GM18873 (cell line): ENCODE measurements around the gene SLC8A1.

Experiments
- ATAC-seq: cut with Tn5 transposase; IDR thresholded peaks from one replicate; pipeline ENCODE4 v1.9.1; 2021; ENCODE audit warnings: mild to moderate bottlenecking, moderate library complexity, moderate number of reproducible peaks; ENCODE audit not compliant: unreplicated experiment, low FRiP score

SLC8A1 gene

DNA sequence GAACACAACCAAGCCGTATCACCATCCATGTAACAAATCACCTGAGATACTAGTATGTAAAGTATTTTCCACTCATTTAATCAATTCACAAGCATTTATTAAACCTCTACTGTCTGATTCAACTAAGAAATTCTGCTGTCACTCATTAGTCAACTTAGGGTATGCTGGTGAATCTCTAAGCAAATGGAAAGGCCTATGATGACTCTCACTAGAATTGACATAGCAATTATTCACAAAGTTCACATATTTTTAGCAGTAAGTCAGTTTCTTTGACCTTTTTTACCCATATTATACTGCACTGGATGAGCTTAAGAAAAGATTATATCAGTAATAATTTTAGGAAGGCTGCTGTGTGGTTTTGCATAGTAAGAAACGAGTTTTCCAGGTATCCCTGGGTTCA, 130.1 kb downstream of the SLC8A1 start:
- ATAC-seq, result no peak

DNA sequence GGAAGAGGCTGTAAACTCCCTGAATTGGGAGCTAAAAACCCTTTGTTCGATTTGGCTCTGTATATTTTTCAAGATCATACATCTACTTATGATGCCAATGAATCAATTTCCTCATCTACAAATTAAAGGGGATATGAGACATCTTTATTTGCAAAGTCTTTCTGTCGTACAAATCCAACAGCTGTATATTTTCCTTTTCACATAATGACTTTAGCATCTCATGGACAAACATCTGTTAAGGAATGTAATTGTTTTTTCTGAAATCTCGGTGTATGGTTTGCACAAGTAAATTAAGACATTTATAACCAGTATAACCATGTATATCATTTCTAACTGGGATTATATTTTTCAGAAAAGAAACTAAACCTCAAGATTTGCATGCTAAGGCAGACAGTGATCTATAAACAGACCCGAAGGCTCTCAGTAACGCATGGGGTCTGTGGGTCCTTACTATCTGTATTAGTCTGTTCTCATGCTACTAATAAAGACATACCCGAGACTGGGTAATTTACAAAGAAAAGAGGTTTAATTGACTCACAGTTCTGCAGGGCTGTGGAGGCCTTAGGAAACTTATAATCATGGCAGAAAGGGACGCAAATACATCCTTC, 130.8 kb downstream of the SLC8A1 start:
- no peak for ATAC-seq

DNA sequence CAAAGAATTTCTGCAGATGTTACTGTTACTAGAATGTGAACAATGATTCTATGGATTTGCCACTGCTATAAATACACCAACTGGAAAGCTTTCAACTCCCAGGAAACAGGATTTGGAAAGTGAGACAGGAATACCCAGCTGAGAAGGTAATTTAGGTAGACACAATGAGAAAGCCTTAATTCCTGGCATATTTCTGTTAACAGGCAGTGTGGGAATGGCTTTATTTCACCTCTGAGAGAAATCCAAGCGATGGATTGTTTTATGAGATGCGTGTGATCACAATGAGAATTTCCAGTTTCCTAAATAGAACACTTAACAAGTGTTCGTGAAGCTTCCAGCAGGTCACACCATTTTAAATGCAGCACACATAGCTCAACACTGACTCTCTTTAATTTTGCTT, 133.0 kb downstream of the SLC8A1 start:
- ATAC-seq, result no peak

DNA sequence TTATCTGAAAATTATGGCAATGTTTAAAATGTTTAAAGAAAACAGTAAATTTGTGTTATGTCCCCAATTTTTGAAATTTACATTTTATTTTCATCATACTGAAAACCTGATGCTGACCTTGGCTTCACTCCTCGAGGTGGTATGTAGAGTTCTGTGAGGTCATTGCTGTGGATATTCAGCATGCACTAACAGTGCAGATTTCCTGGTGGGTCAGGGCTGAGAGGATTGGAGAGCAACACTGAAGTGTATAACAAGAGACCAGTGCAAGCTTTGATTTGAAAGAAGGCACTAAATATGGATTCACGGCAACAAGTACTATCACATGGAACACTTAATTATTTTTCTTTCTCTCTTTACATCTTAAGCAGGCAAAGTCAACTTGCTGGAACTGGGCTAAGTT, 134.1 kb downstream of the SLC8A1 start:
- no peak for ATAC-seq

DNA sequence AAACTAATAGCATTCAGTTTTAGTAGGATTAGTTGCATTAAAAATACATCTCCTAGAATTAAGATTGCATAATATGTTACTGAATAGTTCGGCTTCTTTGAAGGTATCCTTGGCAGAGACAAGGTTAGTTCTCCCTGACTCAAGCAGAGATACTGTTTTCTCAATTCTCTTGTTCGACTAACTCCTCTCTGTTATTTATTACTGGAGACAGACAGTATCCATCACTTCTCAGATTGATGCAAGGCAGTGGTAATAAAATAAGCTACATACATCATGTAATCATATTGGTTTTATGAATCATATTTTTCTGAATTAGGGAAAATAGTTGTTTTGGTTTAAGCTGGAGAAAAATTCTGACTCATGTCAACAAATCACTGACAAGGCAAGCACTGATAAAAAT, 134.8 kb downstream of the SLC8A1 start:
- no peak for ATAC-seq

DNA sequence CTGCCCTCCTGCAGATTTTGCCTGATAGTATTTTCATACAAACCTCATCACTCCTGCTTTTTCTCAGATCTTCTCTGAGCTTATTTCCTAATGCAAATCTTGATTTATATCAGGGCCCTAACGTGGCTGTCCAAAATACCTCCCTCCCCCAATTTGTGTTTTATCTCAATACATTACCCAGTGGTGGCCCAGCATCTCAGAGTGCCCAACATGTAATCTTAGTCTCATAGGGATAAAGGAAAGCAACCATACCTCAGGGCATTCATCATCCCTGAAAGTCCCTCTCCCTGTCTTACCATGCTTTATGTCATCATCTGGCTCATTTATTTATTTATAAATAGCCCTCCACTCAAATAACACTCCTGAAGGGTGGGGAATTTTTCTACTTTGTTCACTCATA, 135.3 kb downstream of the SLC8A1 start:
- ATAC-seq, result no peak

GRCh38 chr2:40315683-40316082, 136.2 kb downstream of the SLC8A1 start:
- no peak for ATAC-seq

- ATAC-seq, result no peak
These were observed 140.9 kb downstream of the SLC8A1 start for GRCh38 chr2:40311026-40311425.

- no peak for ATAC-seq
These were observed 141.6 kb downstream of the SLC8A1 start for GRCh38 chr2:40310303-40310702.

DNA sequence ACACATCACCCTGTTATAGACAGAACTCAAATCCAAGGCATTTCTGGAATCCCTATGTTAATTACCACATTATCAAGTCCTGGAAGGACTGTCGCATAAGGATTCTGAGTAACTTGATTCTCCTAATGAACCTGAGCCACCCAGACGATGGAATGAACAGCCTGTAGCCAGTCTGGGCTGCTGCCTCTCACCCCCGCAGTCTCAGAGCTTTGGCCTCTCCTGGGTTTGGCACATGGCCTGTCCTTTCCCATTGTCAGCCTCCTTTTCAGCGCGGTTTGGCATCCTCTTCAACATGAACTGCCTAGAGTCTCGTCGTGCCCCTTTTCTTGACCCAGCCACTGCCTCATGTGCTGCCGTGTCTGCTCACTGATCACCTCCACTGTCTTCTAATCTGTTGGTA, 147.6 kb downstream of the SLC8A1 start:
- ATAC-seq, result no peak

DNA sequence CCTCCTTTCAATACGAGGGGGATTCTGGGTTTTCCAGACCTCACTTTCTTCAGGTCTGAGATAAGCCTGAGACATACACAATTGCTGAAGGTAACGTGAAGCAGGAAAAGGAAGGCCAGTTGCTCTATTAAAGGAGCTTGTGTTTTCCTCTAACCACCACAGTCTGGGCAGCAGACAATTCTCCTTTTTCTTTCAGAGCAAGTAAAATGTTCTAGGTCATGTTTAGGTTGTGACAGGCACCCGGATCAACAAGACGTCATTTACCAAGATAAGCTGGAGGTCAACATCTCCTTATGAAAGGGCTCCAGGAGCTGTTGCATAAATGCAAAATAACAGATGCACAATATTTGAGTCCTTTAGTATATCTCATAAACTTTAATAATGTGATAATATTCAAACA, 148.1 kb downstream of the SLC8A1 start:
- ATAC-seq, result no peak

GRCh38 chr2:40302751-40303325, 149.1 kb downstream of the SLC8A1 start:
- no peak for ATAC-seq

GRCh38 chr2:40300391-40300790, 151.5 kb downstream of the SLC8A1 start:
- no peak for ATAC-seq

GRCh38 chr2:40299781-40300180, 152.1 kb downstream of the SLC8A1 start:
- no peak for ATAC-seq

- no peak for ATAC-seq
These were observed 152.7 kb downstream of the SLC8A1 start for GRCh38 chr2:40299173-40299572.

GRCh38 chr2:40298026-40298425, 153.9 kb downstream of the SLC8A1 start:
- ATAC-seq, result no peak

GRCh38 chr2:40292291-40292690, 159.6 kb downstream of the SLC8A1 start:
- ATAC-seq, result no peak

DNA sequence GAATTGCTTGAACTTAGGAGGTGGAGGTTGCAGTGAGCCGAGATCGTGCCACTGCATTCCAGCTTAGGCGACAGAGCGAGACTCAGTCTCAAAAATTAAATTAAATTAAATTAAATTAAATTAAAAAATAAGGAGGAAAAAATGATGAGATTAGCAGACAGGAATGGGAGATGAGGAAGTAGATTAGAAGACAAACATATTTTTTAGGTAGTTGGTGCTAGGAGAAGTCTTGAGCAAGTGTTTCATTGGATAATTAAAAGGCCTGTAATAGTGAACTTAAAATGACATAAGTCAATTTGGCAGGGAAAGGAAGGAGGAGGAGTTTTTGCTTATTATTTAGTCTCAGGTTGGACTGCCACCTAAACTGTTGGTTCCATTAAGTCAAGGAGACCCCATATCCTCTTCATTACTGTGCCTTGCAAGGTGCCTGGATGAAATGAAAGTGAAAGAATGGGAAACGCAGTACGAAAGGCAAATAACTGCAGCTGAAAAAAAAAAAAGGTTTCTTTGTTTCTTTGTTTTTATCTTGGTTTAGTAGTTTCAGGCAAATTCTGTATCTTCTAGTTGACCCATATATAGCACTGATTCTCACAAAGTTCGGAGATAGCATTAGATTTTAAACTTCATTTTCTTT, 162.0 kb downstream of the SLC8A1 start:
- ATAC-seq, result no peak

DNA sequence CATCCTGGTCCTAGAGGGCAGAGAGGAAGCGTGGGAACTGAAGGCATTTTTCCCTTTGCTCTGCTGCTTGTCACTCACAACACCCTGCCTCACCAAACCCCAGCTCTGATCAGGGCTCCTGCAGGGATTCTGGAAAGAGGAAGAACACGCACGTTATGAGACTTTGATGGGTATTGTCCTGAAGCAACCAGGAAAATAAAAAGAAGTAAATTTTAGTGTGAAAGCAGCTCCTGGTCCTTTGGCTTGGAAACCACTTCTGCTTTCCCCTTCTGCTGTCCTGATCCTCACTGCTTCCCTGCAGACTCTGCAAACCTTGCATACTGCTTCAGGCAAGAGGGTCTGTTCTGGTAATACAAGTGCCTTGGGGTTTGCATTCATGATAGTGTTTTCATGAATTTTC, 164.1 kb downstream of the SLC8A1 start:
- no peak for ATAC-seq

- no peak for ATAC-seq
These were observed 164.7 kb downstream of the SLC8A1 start for GRCh38 chr2:40287195-40287594.

DNA sequence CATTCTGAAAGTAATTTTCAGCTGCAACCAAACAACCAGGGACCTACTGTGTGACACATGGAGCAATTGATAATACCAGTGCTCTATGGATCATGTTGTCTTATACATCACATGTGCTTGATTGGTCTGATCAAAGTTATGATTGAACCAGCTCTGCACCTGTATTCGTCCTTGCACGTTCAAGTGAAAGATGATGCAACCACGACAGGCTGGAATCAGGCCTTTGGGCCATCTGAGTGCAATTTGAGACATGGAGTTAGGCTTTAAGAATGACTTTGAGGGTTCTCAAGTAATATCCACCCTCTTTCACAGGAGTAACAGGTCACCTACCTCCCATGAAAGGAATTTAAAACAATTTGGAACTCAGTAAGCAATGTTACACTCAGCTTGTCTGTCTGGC, 165.2 kb downstream of the SLC8A1 start:
- no peak for ATAC-seq

DNA sequence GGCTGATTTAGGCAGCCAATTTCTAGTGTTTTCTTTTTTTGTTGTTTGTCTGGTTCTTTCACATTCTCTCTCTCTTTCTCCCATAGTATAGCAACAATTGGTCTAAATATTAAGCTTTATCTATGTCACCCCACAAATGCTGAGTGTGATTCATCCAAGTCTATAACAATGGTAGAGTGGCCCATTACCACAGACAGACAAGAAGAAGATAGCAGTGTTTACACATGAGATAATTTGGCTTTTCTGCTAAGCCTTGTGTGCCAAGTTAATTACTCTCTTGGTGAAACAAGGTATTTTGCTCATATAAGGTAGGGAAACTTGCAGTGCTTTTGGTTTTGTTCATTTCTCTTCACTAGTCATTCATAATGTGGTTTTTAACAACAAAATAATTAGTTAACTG, 166.5 kb downstream of the SLC8A1 start:
- no peak for ATAC-seq
